GM12878 (cell line): Measurements from ENCODE around the gene RAP1GAP. TPM values are rescaled to one million over a fixed set of nuclear protein-coding genes. Genes with fewer than 3 reads are reported as not detected.

Experiments
- ATAC-seq: fragments of 200-7000 bp; cut with Tn5 transposase; 3 replicates; pipeline ENCODE4 v1.9.1; 2020; ENCODE audit warnings: mild to moderate bottlenecking, moderate library complexity
- BruUV-seq: library from RNA; stranded (reverse); fragments of 400-500 nt; replicated peaks from 2 replicates; lab custom pipeline; 2021; lab: Mats Ljungman, UMichigan
- CTCF ChIA-PET: fragments of 300-600 bp; sonication (Branson Sonifier 250); formaldehyde crosslinking; extraction: SDS; loops from one replicate; lab custom pipeline; 2021; ENCODE audit warnings: inconsistent platforms; lab: Yijun Ruan, JAX
- POLR2A ChIA-PET: fragments of 350-600 bp; formaldehyde crosslinking; extraction: SDS; loops from one replicate; lab custom pipeline; 2021; ENCODE audit warnings: inconsistent platforms; lab: Charles Lee
- RAD21 ChIA-PET: fragments of 300-600 bp; sonication (Branson Sonifier 250); formaldehyde crosslinking; loops from one replicate; lab custom pipeline; 2023; ENCODE audit warnings: antibody characterized with exemption; ENCODE audit not compliant: unreplicated experiment; lab: Charles Lee
- SMC1A ChIA-PET: fragments of 300-600 bp; sonication (Branson Sonifier 250); formaldehyde crosslinking; loops from one replicate; lab custom pipeline; 2023; ENCODE audit not compliant: unreplicated experiment, uncharacterized antibody; lab: Charles Lee
- DNase-seq: peaks from one replicate; pipeline ENCODE4 v3.0.0-alpha.2; 2011; ENCODE audit warnings: low read depth, low spot score
- FAIRE-seq: peaks from 3 replicates; lab custom pipeline; 2011; peaks lifted over from hg19 to GRCh38; lab: Jason Lieb, UNC
- H2AFZ ChIP-seq: 2 replicates; pipeline ENCODE4 v1.6.0; 2011; ENCODE audit warnings: low read depth, low read length, control low read depth; ENCODE audit not compliant: control insufficient read depth
- H3K27ac ChIP-seq: 2 replicates; pipeline ENCODE4 v1.5.1; 2011; ENCODE audit warnings: control low read depth; ENCODE audit not compliant: control insufficient read depth, insufficient read depth
- H3K27me3 ChIP-seq, 2 experiments: replicated peaks in 1 of 2; 2 replicates each; pipeline versions ENCODE4 v1.6.0 to v1.6.1; 2011; ENCODE audit warnings: low read length in 1 of 2; ENCODE audit not compliant: control insufficient read depth in 2 of 2, insufficient read depth in 2 of 2
- H3K36me3 ChIP-seq, 2 experiments: 2 replicates each; pipeline ENCODE4 v1.5.1; 2011; ENCODE audit warnings: low read length in 1 of 2; ENCODE audit not compliant: control insufficient read depth in 2 of 2, insufficient read depth in 2 of 2
- H3K4me1 ChIP-seq: 2 replicates; pipeline ENCODE4 v1.6.1; 2011; ENCODE audit warnings: mild to moderate bottlenecking, low read length, moderate library complexity, mixed read lengths; ENCODE audit not compliant: control insufficient read depth, insufficient read depth
- H3K4me2 ChIP-seq: 2 replicates; pipeline ENCODE4 v1.6.0; 2011; ENCODE audit warnings: control low read depth; ENCODE audit not compliant: control insufficient read depth, insufficient read depth
- H3K4me3 ChIP-seq: fragments of 200-600 bp; sonication (generic); 2 replicates; pipeline ENCODE4 v1.5.1; 2016
- H3K79me2 ChIP-seq: 2 replicates; pipeline ENCODE4 v1.6.0; 2011; ENCODE audit warnings: low read length; ENCODE audit not compliant: control insufficient read depth, insufficient read depth
- H3K9ac ChIP-seq: 2 replicates; pipeline ENCODE4 v1.8.0; 2011; ENCODE audit warnings: low read length, control low read depth, mixed read lengths; ENCODE audit not compliant: control insufficient read depth, insufficient read depth
- H3K9me3 ChIP-seq: replicated peaks from 3 replicates; pipeline ENCODE4 v1.5.1; 2011; ENCODE audit warnings: mild to moderate bottlenecking, low read length; ENCODE audit not compliant: control insufficient read depth, insufficient read depth
- H4K20me1 ChIP-seq: 2 replicates; pipeline ENCODE4 v1.6.0; 2011; ENCODE audit not compliant: control insufficient read depth, insufficient read depth
- ATF2 ChIP-seq: IDR thresholded peaks from 2 replicates; pipeline ENCODE4 v1.6.1; 2012; ENCODE audit warnings: low read length, inconsistent platforms
- BHLHE40 ChIP-seq, 2 experiments: fragments of 450-650 bp in 1 of 2; IDR thresholded peaks; 2 replicates each; pipeline ENCODE4 v1.6.1; 2011 to 2017; ENCODE audit warnings: low read depth in 2 of 2, borderline replicate concordance in 1 of 2, improper control_type of control experiment in 1 of 2, low read length in 1 of 2, mild to moderate bottlenecking in 1 of 2
- EZH2 ChIP-seq: IDR thresholded peaks from 2 replicates; pipeline ENCODE4 v1.6.1; 2012; ENCODE audit warnings: low read depth, mild to moderate bottlenecking, control low read depth, inconsistent platforms, low read length, borderline replicate concordance; ENCODE audit not compliant: control insufficient read depth
- HDAC6 ChIP-seq: fragments of 200-600 bp; sonication (generic); IDR thresholded peaks from one replicate; pipeline ENCODE4 v1.8.0; 2017; ENCODE audit warnings: antibody characterized with exemption; ENCODE audit not compliant: unreplicated experiment
- PKNOX1 ChIP-seq: fragments of 450-650 bp; IDR thresholded peaks from 2 replicates; pipeline ENCODE4 v1.6.1; 2016; ENCODE audit warnings: mild to moderate bottlenecking
- WGBS: methylation state at CpG from one replicate; pipeline ENCODE4 v1.1.6; 2016; ENCODE audit warnings: low lambda C conversion rate; ENCODE audit not compliant: insufficient replicate concordance, insufficient coverage; ENCODE audit errors: missing lambda C conversion rate; 5-methylcytosine and 5-hydroxymethylcytosine counted together
- in situ Hi-C: fragments of 300-500 bp; cut with MboI; formaldehyde crosslinking; loops from 9 replicates; pipeline ENCODE4 v1.14.3; 2018; ENCODE audit warnings: mixed read lengths
- intact Hi-C: fragments of 100-400 bp; cut with micrococcal nuclease; formaldehyde crosslinking; loops from one replicate; pipeline ENCODE4 v1.14.2; 2022; ENCODE audit not compliant: unreplicated experiment
- polyA plus RNA-seq, 11 experiments: library from polyadenylated mRNA; depleted of rRNA in 4 of 11; unstranded in 6 of 11; stranded (reverse) in 5 of 11; fragments of >200 nt; fragmentation: Nextera tagmentation in 4 of 11; fragmentation: Illumina TruSeq in 1 of 11; extraction: Ambion mirVana in 4 of 11; extraction: Trizol in 1 of 11; gene quantifications; 1 replicate in 1 of 11; 2 replicates in 10 of 11; pipeline versions ENCODE4 v1.2.1 to v1.2.3, GENCODE V29; 2011 to 2016; ENCODE audit warnings: inconsistent platforms in 2 of 11, missing spikeins in 2 of 11, low read depth in 1 of 11
- total RNA-seq, 4 experiments: library from RNA; depleted of rRNA in 3 of 4; stranded (reverse); fragments of >200 nt in 3 of 4; fragmentation: Illumina TruSeq in 1 of 4; extraction: Trizol in 1 of 4; gene quantifications; 2 replicates each; pipeline versions ENCODE4 v1.2.1 to v1.2.3, GENCODE V29; 2013 to 2021
- TF ChIP-seq, protein P1 (sequence below): fragments of 450-650 bp; IDR thresholded peaks from 2 replicates; pipeline ENCODE4 v1.6.1; 2016; ENCODE audit warnings: mild to moderate bottlenecking

The RAP1GAP gene
- total and polyA plus RNA-seq, 10 of the 15 experiments (the other 5 are each of a cell fraction or from before 2014, with no cell fraction given) = 0.04 to 0.96 (median 0.09) TPM; not detected in 3

DNA sequence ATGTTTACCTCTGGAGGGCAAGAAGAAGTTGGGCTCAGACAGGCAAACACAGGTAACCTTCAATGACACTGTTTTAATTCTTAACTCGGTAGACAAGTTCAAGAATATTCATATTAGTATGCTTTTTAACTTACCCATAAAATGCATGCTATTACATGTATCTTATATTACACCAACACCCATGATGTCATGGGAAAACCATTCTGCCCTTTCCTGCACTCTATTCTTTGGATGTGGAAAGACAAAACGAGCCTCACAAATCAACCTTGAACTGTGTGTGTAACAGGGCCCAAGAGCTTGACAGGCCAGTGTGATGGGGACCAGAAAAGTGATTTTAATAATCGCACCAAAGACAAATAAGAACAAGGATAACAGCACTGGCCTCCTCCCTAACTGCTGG is 22.6 kb upstream of the RAP1GAP start:
- FAIRE-seq (no peak), DNase-seq (no peak), ATAC-seq (no peak)
- BruUV-seq = no TSS peak
- ChIA-PET RAD21 (no interaction called here), SMC1A (no interaction called here), POLR2A (interaction anchor here (0.7 kb wide), 1 partner anchor 85 kb away, joined by 6 read pairs; no protein-coding TSS in a partner anchor), CTCF (no interaction called here)
- TF ChIP-seq, protein P1, sequence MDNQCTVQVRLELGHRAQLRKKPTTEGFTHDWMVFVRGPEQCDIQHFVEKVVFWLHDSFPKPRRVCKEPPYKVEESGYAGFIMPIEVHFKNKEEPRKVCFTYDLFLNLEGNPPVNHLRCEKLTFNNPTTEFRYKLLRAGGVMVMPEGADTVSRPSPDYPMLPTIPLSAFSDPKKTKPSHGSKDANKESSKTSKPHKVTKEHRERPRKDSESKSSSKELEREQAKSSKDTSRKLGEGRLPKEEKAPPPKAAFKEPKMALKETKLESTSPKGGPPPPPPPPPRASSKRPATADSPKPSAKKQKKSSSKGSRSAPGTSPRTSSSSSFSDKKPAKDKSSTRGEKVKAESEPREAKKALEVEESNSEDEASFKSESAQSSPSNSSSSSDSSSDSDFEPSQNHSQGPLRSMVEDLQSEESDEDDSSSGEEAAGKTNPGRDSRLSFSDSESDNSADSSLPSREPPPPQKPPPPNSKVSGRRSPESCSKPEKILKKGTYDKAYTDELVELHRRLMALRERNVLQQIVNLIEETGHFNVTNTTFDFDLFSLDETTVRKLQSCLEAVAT = no peak
- no peak for TF ChIP-seq ATF2
- no peak for TF ChIP-seq PKNOX1
- TF ChIP-seq BHLHE40 (IDR thresholded peaks at IDR 0.05; ENCODE audit: borderline replicate concordance in 1 of 2, low read depth in 2 of 2, low read length in 1 of 2) = no peak
- no peak for TF ChIP-seq HDAC6
- no peak for TF ChIP-seq EZH2
- Histone ChIP-seq H3K79me2 (no peaks in the 10 kb centered on the region), H3K27me3 (no peaks in the 10 kb centered on the region), H3K4me2 (no peak overlapping the region), H3K9me3 (no peaks in the 10 kb centered on the region), H3K27ac (no peak overlapping the region), H3K9ac (no peak overlapping the region), H3K4me1 (no peaks in the 10 kb centered on the region), H2AFZ (no peak overlapping the region), H4K20me1 (no peaks in the 10 kb centered on the region), H3K4me3 (no peak overlapping the region), H3K36me3 (peaks cover 16 to 51% of the 10 kb centered on the region in 2 experiments)
- 95% methylated on average over 3 of the region's 3 CpGs for WGBS
- in situ Hi-C loops (no loop called here), intact Hi-C loops (no loop called here)
